ENCODE results near the gene ASTN2. TPM values are rescaled to one million over a fixed set of nuclear protein-coding genes. Genes with fewer than 3 reads are reported as not detected.

ASTN2 gene
- total RNA-seq, 4 donors from 2014 or later: 4.0 to 7.0 (median 4.9) TPM

DNA sequence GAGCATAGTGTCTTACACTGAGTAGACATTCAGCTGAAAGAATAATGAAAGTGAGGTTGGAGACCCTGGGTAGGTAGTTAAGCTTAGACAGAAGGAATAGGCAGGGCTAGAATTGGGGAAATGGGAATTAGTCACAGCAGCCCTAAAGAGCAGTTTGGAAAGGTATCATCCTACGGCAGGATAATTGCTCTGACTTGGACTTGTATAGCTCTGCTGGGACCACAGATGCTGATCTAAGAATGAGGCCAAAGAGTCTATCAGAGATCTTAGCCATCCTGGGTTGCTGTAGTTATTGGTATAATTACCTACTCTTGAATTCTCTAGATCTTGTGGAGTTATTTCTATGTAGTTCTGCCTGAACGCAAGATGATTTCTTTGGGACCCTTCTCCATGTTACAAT, 288.0 kb downstream of the ASTN2 start:
- TF ChIP-seq EP300 (IDR thresholded peaks at IDR 0.05): no peak
- TF ChIP-seq POLR2A (IDR thresholded peaks at IDR 0.05): no peak
- TF ChIP-seq CTCF (IDR thresholded peaks at IDR 0.05): no peak
- no peak for TF ChIP-seq POLR2AphosphoS5 (IDR thresholded peaks at IDR 0.05)

GRCh38 chr9:117125531-117125930, 289.3 kb downstream of the ASTN2 start:
- Histone ChIP-seq H3K4me1 (no peaks in the 10 kb centered on the region), H3K4me3 (no peak overlapping the region), H3K36me3 (no peaks in the 10 kb centered on the region), H3K27ac (no peak overlapping the region), H3K27me3 (no peaks in the 10 kb centered on the region), H3K9me3 (no peaks in the 10 kb centered on the region)
- TF ChIP-seq CTCF (IDR thresholded peaks at IDR 0.05) (no peak), EP300 (IDR thresholded peaks at IDR 0.05) (no peak), POLR2AphosphoS5 (IDR thresholded peaks at IDR 0.05) (no peak), POLR2A (IDR thresholded peaks at IDR 0.05) (no peak)
- ATAC-seq: no peak
- 20 to 26% methylated on average over 3 to 6 of the region's 6 CpGs for WGBS, 2 donors (ENCODE audit: low coverage in 1 of 2)

More for the DNA sequence above, 288.0 kb downstream of the ASTN2 start:
- no peak for ATAC-seq
- Histone ChIP-seq H3K4me3 (no peak overlapping the region), H3K27me3 (no peaks in the 10 kb centered on the region), H3K4me1 (no peaks in the 10 kb centered on the region), H3K36me3 (no peaks in the 10 kb centered on the region), H3K27ac (no peak overlapping the region), H3K9me3 (no peaks in the 10 kb centered on the region)
- WGBS, 2 donors (ENCODE audit: low coverage in 1 of 2): 84 to 90% methylated on average over 2 of the region's 2 CpGs

GRCh38 chr9:117123729-117124128, 291.1 kb downstream of the ASTN2 start:
- Histone ChIP-seq H3K36me3 (no peaks in the 10 kb centered on the region), H3K9me3 (no peaks in the 10 kb centered on the region)
- WGBS, 2 donors (ENCODE audit: low coverage in 1 of 2): 72 to 84% methylated on average over 7 of the region's 7 CpGs

DNA sequence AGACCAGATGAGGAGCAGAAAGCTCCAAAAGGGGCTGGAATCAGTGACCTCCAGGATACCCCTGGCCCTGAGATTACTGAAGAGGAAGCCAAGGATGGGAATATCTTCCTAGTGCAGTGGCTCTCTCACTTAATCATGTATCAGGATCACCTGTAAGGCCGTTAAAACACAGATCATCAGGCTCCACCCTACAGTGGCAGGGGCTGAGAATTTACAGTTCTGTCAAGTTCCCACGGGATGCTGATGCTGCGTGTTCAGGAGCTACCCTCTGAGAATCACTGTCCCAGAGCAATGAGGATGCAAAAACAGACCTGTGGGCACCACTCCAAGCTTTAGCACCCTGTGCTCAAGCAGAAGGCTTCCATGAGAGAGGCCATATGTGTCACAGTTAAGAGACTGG, 291.9 kb downstream of the ASTN2 start:
- Histone ChIP-seq H3K4me3 (no peak overlapping the region), H3K27me3 (no peaks in the 10 kb centered on the region), H3K27ac (no peak overlapping the region), H3K36me3 (no peaks in the 10 kb centered on the region), H3K9me3 (no peaks in the 10 kb centered on the region), H3K4me1 (no peaks in the 10 kb centered on the region)
- 62% methylated on average over 2 of the region's 3 CpGs; no CpG with 5 or more reads in 1 of the 2 donors for WGBS, 2 donors (ENCODE audit: low coverage in 1 of 2)
- TF ChIP-seq POLR2AphosphoS5 (IDR thresholded peaks at IDR 0.05) (no peak), POLR2A (IDR thresholded peaks at IDR 0.05) (no peak), EP300 (IDR thresholded peaks at IDR 0.05) (no peak), CTCF (IDR thresholded peaks at IDR 0.05) (no peak)
- no peak for ATAC-seq

More at GRCh38 chr9:117123729-117124128, 291.1 kb downstream of the ASTN2 start:
- Histone ChIP-seq H3K27ac (no peak overlapping the region), H3K27me3 (no peaks in the 10 kb centered on the region), H3K4me3 (no peak overlapping the region), H3K4me1 (no peaks in the 10 kb centered on the region)
- TF ChIP-seq POLR2A (IDR thresholded peaks at IDR 0.05) (no peak), POLR2AphosphoS5 (IDR thresholded peaks at IDR 0.05) (no peak), CTCF (IDR thresholded peaks at IDR 0.05) (no peak), EP300 (IDR thresholded peaks at IDR 0.05) (no peak)
- ATAC-seq: no peak

GRCh38 chr9:117122102-117122501, 292.8 kb downstream of the ASTN2 start:
- no peak for TF ChIP-seq POLR2A (IDR thresholded peaks at IDR 0.05)
- no peak for TF ChIP-seq EP300 (IDR thresholded peaks at IDR 0.05)
- no peak for TF ChIP-seq POLR2AphosphoS5 (IDR thresholded peaks at IDR 0.05)
- TF ChIP-seq CTCF (IDR thresholded peaks at IDR 0.05): no peak
- H3K27ac ChIP-seq: no peak overlapping the region
- H3K9me3 ChIP-seq: no peaks in the 10 kb centered on the region
- H3K36me3 ChIP-seq: no peaks in the 10 kb centered on the region
- ATAC-seq: no peak
- WGBS, 2 donors (ENCODE audit: low coverage in 1 of 2): 83 to 100% methylated on average over 1 of the region's 1 CpG
- H3K4me1 ChIP-seq: no peaks in the 10 kb centered on the region
- H3K4me3 ChIP-seq: no peak overlapping the region
- H3K27me3 ChIP-seq: no peaks in the 10 kb centered on the region
